ENCODE results near the gene TMC1.
"Not testable (repeated sequence)": the region's sequence is repeated elsewhere in the genome, so short reads cannot be mapped to it uniquely, and the experiment has no call there.

Gene TMC1

GRCh38 chr9:72521416-72521815 is at the start of gene TMC1:
Gene TMC1, plus strand, starts transcription at chr9:72521608. Its CDS starts 127,041 bp downstream, at chr9:72648649.
- DNase-seq (ENCODE audit: low read depth in 2 of 2): not testable (repeated sequence)

- DNase-seq (ENCODE audit: low read depth in 2 of 2): no peak
These were observed 47.7 kb upstream of the TMC1 start for GRCh38 chr9:72473474-72474261.

- DNase-seq (ENCODE audit: low read depth in 2 of 2): no peak
These were observed 46.7 kb upstream of the TMC1 start for GRCh38 chr9:72474676-72475075.

GRCh38 chr9:72476100-72476499 is 45.3 kb upstream of the TMC1 start:
- DNase-seq (ENCODE audit: low read depth in 2 of 2): no peak

GRCh38 chr9:72476617-72477437 is 44.6 kb upstream of the TMC1 start:
- DNase-seq (ENCODE audit: low read depth in 2 of 2): no peak

GRCh38 chr9:72477930-72478518 is 43.4 kb upstream of the TMC1 start:
- DNase-seq (ENCODE audit: low read depth in 2 of 2): peak; percentile 25 to 33

- DNase-seq (ENCODE audit: low read depth in 2 of 2): no peak
These were observed 42.4 kb upstream of the TMC1 start for GRCh38 chr9:72478966-72479365.

- DNase-seq (ENCODE audit: low read depth in 2 of 2): not testable (repeated sequence)
These were observed 41.1 kb upstream of the TMC1 start for GRCh38 chr9:72480261-72480660.

- DNase-seq (ENCODE audit: low read depth in 2 of 2): peak; percentile 61 to 64
These were observed 40.5 kb upstream of the TMC1 start for GRCh38 chr9:72480921-72481320.

GRCh38 chr9:72485821-72486593 is 35.4 kb upstream of the TMC1 start:
- peak; percentile 75 to 80 for DNase-seq (ENCODE audit: low read depth in 2 of 2)

- DNase-seq (ENCODE audit: low read depth in 2 of 2): no peak
These were observed 34.8 kb upstream of the TMC1 start for GRCh38 chr9:72486594-72486955.

GRCh38 chr9:72487665-72488064 is 33.7 kb upstream of the TMC1 start:
- not testable (repeated sequence) for DNase-seq (ENCODE audit: low read depth in 2 of 2)

- no peak for DNase-seq (ENCODE audit: low read depth in 2 of 2)
These were observed 31.4 kb upstream of the TMC1 start for GRCh38 chr9:72489986-72490385.

GRCh38 chr9:72491242-72491641 is 30.2 kb upstream of the TMC1 start:
- no peak for DNase-seq (ENCODE audit: low read depth in 2 of 2)

- no peak for DNase-seq (ENCODE audit: low read depth in 2 of 2)
These were observed 27.4 kb upstream of the TMC1 start for GRCh38 chr9:72494051-72494450.

- DNase-seq (ENCODE audit: low read depth in 2 of 2): no peak
These were observed 23.9 kb upstream of the TMC1 start for GRCh38 chr9:72497447-72498046.

GRCh38 chr9:72506615-72507014 is 14.8 kb upstream of the TMC1 start:
- no peak for DNase-seq (ENCODE audit: low read depth in 2 of 2)

- DNase-seq (ENCODE audit: low read depth in 2 of 2): no peak
These were observed 12.4 kb upstream of the TMC1 start for GRCh38 chr9:72509053-72509452.

GRCh38 chr9:72509635-72510034 is 11.8 kb upstream of the TMC1 start:
- no peak for DNase-seq (ENCODE audit: low read depth in 2 of 2)

- DNase-seq (ENCODE audit: low read depth in 2 of 2): not testable (repeated sequence)
These were observed 397 bp upstream of the TMC1 start for GRCh38 chr9:72521011-72521410.

GRCh38 chr9:72524820-72525540 is 3.6 kb downstream of the TMC1 start:
- DNase-seq (ENCODE audit: low read depth in 2 of 2): peak; percentile 66 to 74

Data from fibroblast of skin of left biceps (primary cell).